IPS DF 6.9 (cell line): ENCODE measurements around the gene MRPL36.
"Not testable (repeated sequence)": the region's sequence is repeated elsewhere in the genome, so short reads cannot be mapped to it uniquely, and the experiment has no call there.

Experiments used
- DNase-seq: peaks from one replicate; pipeline ENCODE4 v3.0.0-alpha.2; 2013; ENCODE audit warnings: low read depth, low spot score
- H3K27ac ChIP-seq: one replicate; pipeline ENCODE4 v1.5.1; 2013; ENCODE audit warnings: low read length, control low read depth
- H3K27me3 ChIP-seq: 2 replicates; pipeline ENCODE4 v1.6.1; 2013; ENCODE audit warnings: mild to moderate bottlenecking, low read length; ENCODE audit not compliant: control insufficient read depth, insufficient read depth
- H3K36me3 ChIP-seq: 2 replicates; pipeline ENCODE4 v1.6.1; 2013; ENCODE audit warnings: low read length; ENCODE audit not compliant: control insufficient read depth, insufficient read depth
- H3K4me1 ChIP-seq: 2 replicates; pipeline ENCODE4 v1.6.1; 2013; ENCODE audit warnings: low read length; ENCODE audit not compliant: control insufficient read depth, insufficient read depth
- H3K4me3 ChIP-seq: 2 replicates; pipeline ENCODE4 v1.5.1; 2013; ENCODE audit warnings: mild to moderate bottlenecking, low read length
- H3K9me3 ChIP-seq: 2 replicates; pipeline ENCODE4 v1.6.1; 2013; ENCODE audit warnings: low read length, inconsistent platforms; ENCODE audit not compliant: control insufficient read depth, insufficient read depth
- WGBS: extraction: QIAGEN DNeasy Blood & Tissue Kit; methylation state at CpG from one replicate; pipeline ENCODE4 v1.1.7; 2013; ENCODE audit warnings: mixed read lengths, missing lambda C conversion rate; ENCODE audit not compliant: insufficient read length, insufficient coverage; 5-methylcytosine and 5-hydroxymethylcytosine counted together

The MRPL36 gene

DNA sequence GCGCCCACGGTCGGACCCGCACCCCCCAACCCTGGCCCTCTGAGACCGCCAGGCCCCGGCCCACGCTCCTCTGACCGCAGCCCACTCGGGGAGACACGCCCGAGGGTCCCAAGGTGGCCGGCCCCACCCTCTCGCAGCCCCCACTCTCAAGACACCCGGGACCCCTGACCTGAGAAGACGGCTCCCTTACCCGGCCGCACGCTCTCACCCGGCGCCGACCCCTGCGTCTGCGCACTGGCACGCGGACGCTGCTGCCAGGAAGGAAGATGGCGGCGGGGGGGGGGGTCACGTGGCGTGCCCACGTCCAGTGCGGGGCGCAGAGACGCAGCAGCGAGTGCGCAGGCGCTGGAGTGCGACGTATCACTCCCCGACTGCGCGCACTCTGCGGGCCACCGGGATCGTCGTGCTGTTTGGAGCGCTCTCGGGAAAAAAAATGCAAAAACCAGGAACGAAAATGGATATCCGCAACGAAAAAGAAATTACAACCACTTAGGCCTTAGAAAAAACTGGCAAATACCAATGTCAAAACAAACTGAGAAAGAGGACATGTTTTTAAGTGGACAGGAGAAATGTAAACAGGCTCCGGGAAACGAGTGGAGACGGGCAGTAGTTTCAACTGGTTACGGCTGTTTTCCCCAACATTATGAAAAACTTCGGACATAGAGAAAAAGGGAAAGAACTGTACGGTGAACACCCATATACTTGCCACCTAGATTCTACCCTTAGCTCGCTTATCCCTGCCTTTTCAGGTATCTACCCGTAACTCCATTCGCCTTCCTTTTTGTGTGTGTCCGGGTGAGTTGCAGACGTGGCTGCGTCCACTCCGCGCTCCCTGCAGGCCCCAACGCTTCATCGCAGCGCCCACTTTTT is at the start of gene MRPL36:
Gene MRPL36, minus strand, starts transcription at position 236 of the 870 bp plus-strand sequence. CDS start 902 bp downstream, outside the sequence.
- Histone ChIP-seq H3K36me3 (peaks cover 28% of the 10 kb centered on the region), H3K4me3 (peak within 1 kb of the TSS; percentile 83), H3K27me3 (no peaks in the 10 kb centered on the region), H3K27ac (no peak within 1 kb of the TSS), H3K9me3 (no peaks in the 10 kb centered on the region), H3K4me1 (peaks cover 2% of the 10 kb centered on the region; the same call in 1 of the 2 replicates)
- WGBS, result no CpG with 5 or more reads among the region's 68 CpGs
- peak; percentile 55 for DNase-seq

DNA sequence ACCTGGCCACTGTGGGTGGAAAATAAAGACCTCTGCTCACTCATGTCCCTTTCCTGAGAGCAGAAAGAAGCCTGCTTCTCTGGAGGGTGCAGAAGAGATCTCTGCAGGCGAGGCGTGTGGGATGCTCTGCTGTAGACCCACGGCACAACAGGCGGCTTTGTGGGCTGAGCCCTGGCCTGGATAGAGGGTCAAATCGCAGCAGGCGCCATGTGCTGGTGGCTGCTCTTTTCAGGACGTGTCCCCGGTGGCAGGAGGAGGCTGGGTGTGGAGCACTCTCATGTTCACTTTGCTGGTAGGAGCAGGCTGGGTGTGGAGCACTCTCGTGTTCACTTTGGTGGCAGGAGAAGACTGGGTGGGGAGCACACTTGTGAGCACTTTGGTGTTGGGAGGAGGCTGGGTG is 48.0 kb upstream of the MRPL36 start:
- DNase-seq, result no peak
- Histone ChIP-seq H3K4me1 (peaks cover 4% of the 10 kb centered on the region), H3K27me3 (peaks cover 18% of the 10 kb centered on the region; the same call in 1 of the 2 replicates), H3K36me3 (no peaks in the 10 kb centered on the region), H3K4me3 (no peak overlapping the region), H3K9me3 (no peaks in the 10 kb centered on the region), H3K27ac (no peak overlapping the region)
- no CpG with 5 or more reads among the region's 9 CpGs for WGBS

DNA sequence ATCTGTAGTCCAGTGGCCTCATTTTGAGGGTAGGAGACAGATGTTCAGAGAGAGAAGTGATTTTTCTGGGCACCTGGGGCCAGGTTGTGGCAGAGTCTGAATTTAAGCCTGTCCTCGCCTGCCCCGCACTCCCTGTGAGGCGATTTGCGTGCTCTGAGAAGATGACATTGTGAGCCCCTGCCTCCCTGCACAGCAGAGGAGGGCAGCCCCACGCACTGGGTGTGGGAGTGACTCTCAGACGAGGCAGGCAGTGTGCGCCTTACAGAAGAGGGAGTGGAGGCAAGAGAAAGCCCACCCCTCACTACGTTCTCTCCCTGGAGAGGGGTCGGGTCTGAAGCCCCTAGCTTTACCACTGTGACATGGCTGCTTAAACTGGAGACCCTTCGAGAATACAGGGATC is 47.4 kb upstream of the MRPL36 start:
- Histone ChIP-seq H3K9me3 (no peaks in the 10 kb centered on the region), H3K27me3 (peaks cover 16% of the 10 kb centered on the region; the same call in 1 of the 2 replicates), H3K36me3 (no peaks in the 10 kb centered on the region), H3K27ac (no peak overlapping the region), H3K4me1 (peaks cover 4% of the 10 kb centered on the region), H3K4me3 (no peak overlapping the region)
- WGBS, result no CpG with 5 or more reads among the region's 10 CpGs
- DNase-seq, result no peak

DNA sequence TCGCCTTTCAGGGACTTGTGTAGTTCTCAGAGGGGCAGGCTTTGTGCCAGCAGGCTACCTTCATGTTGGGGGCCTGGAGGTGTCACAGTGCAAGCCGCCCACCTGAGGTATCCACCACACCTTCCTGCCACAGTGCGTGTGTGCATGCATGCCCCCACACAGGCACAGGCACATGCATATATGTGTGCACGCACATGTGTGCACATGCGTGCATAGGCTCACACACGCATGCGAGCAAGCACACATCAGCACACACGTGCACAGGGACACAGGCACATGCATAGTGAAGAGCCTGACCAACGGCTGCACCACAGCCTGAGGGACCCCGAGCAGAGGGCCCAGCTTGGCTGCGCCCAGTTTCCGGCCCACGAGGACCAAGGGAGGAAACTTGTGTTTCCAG is 46.9 kb upstream of the MRPL36 start:
- no peaks in the 10 kb centered on the region for H3K9me3 ChIP-seq
- no CpG with 5 or more reads among the region's 13 CpGs for WGBS

DNA sequence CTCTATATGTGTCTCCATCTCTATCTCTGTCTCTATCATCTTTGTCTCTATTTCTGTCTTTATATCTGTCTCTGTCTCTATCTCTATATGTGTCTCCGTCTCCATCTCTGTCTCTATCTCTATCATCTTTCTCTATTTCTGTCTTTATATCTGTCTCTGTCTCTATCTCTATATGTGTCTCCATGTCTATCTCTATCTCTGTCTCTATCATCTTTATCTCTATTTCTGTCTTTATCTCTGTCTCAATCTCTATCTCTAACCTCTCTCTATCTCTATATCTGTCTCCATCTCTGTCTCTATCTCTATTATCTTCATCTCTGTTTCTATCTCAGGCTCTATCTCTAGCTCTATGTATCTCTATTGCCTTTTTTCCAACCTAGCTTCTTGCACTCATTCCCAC is 46.1 kb upstream of the MRPL36 start:
- DNase-seq, result no peak
- Histone ChIP-seq H3K4me3 (no peak overlapping the region), H3K9me3 (no peaks in the 10 kb centered on the region), H3K27ac (no peak overlapping the region), H3K36me3 (no peaks in the 10 kb centered on the region), H3K4me1 (peaks cover 5% of the 10 kb centered on the region; the same call in 1 of the 2 replicates), H3K27me3 (peaks cover 9% of the 10 kb centered on the region; the same call in 1 of the 2 replicates)
- no CpG with 5 or more reads among the region's 1 CpG for WGBS

More for the DNA sequence above, 46.9 kb upstream of the MRPL36 start:
- Histone ChIP-seq H3K27me3 (peaks cover 12% of the 10 kb centered on the region; the same call in 1 of the 2 replicates), H3K36me3 (no peaks in the 10 kb centered on the region), H3K27ac (no peak overlapping the region), H3K4me1 (peaks cover 3% of the 10 kb centered on the region), H3K4me3 (no peak overlapping the region)
- DNase-seq, result no peak

DNA sequence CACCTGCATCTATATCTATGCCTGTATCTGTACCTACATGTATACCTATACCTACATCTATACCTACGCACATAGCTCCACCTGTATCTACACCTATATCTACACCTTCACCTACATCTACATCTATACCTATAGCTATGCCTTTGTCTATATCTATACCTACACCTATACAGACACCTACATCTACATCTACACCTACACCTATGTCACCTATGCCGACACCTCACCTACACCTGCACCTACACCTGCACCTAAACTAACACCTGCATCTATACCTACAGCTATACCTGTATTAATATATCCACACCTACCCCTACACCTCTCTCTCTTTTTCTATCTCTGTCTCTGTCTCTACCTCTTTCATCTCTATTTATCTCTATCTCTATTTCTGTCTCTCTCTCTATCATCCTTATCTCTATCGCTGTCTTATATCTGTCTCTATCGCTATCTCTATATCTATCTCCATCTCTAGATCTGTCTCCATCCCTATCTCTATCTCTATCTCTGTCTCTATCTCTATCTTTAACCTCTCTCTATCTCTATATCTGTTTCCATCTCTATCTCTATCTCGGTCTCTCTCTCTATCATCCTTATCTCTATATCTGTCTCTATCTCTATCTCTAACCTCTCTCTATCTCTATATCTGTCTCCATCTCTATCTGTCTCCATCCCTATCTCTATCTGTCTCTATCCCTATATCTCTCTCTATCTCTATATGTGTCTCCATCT is 45.2 kb upstream of the MRPL36 start:
- Histone ChIP-seq H3K9me3 (no peaks in the 10 kb centered on the region), H3K36me3 (no peaks in the 10 kb centered on the region), H3K4me1 (peaks cover 3% of the 10 kb centered on the region; the same call in 1 of the 2 replicates), H3K27me3 (peaks cover under 1% of the 10 kb centered on the region; the same call in 1 of the 2 replicates), H3K4me3 (no peak overlapping the region), H3K27ac (no peak overlapping the region)
- DNase-seq, result no peak
- whole genome bisulfite sequencing, result 100% methylated on average over 4 of the region's 5 CpGs

DNA sequence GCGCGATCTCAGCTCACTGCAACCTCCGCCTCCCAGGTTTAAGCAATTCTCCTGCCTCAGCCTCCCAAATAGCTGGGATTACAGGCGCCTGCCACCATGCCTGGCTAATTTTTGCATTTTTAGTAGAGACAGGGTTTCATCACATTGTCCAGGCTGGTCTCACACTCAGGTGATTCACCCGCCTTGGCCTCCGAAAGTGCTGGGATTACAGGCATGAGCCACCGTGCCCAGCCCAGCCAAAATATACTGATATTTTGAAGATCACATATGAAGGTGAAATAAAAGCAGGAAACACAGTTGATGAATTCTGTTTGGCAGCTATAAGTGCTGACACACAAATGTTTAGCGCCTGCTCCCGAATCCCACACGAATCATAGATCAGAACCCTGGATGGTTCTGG is 44.1 kb upstream of the MRPL36 start:
- not testable (repeated sequence) for H3K9me3 ChIP-seq, H3K36me3 ChIP-seq, H3K4me1 ChIP-seq, H3K27me3 ChIP-seq, H3K4me3 ChIP-seq, DNase-seq, H3K27ac ChIP-seq
- WGBS, result no CpG with 5 or more reads among the region's 10 CpGs

DNA sequence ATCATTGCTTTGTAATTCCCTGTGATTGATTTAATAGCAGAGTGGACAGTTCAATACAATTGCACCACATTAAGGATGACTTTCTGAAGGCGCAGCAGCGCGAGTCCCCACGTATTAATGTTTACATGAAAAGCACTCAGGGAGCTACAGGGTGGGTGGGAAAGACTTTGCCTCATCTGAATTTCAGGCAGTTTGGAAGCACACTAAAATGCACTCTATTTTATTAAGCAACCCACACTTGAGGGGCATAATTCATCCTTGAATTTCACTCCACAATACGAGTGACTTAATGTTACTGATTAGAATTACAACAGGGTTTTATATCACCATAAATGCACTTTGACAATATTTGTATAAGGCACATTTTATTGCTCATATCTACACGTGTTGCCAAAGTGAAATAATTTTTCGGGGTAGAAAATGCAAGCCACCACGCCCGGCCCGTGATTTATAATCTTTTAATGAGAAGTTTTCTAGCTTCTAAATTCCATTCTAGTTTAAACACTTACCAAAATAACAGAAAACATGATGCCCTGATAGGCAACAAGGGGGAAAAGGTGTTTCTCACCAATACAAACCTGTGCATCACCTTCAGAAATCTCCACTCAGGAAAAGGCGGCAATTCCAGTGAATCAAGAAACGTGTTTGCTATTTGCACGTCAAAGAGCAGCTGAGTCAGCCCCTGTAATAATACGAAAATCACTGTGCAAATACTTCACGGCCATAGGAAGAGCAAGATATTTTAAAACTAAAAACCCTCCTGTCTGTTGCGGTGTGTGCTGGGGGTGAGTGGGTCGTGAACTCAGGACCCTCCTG is 42.6 kb upstream of the MRPL36 start:
- no peak overlapping the region for H3K27ac ChIP-seq
- no peaks in the 10 kb centered on the region for H3K9me3 ChIP-seq
- H3K4me1 ChIP-seq, result peaks cover 3% of the 10 kb centered on the region; the same call in 1 of the 2 replicates
- H3K27me3 ChIP-seq, result no peaks in the 10 kb centered on the region; the same call in 1 of the 2 replicates
- no peaks in the 10 kb centered on the region; the same call in 1 of the 2 replicates for H3K36me3 ChIP-seq
- DNase-seq, result no peak
- no CpG with 5 or more reads among the region's 17 CpGs for WGBS
- H3K4me3 ChIP-seq, result no peak overlapping the region

DNA sequence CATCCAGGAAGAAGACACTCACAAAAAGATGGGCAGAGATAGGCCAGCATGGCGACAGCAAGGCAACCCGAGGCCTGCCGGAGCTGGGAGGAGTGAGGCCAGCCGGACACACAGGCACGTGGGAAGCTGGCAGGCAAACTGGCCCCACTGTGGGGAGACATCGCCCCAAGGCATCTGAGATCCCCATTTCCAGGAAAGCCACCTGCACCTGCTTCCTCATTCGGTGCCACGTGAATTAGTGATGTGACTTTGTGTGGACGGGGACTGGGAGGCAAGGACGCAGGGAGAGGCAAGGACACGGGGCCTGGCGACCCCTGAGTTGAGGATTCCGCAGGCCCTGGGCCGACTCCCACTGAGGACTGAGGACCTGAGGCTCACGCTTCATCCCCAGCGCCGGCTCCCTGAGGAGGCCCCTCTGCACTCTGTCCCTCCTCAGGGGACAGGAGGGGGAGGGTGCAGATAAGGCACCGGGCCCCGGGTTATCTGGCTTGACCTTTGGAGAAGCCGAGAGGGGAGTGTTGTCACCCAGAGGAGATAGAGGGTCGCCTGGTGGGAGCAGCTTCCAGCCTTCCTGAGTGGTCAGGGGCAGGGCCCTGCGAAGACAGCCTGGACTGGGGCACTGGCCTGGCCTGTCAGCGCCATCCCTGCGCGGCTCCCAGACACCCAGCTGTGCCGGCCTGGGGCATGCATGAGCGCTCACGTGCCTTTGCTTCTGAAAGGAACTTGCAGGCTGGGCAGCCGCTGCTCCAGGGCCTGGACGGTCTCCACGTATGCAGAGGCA is 41.3 kb upstream of the MRPL36 start:
- Histone ChIP-seq H3K27ac (no peak overlapping the region), H3K9me3 (no peaks in the 10 kb centered on the region), H3K36me3 (no peaks in the 10 kb centered on the region; the same call in 1 of the 2 replicates), H3K4me1 (peaks cover 3% of the 10 kb centered on the region; the same call in 1 of the 2 replicates), H3K4me3 (no peak overlapping the region), H3K27me3 (no peaks in the 10 kb centered on the region)
- WGBS, result no CpG with 5 or more reads among the region's 31 CpGs
- no peak for DNase-seq
